Left ventricle myocardium inferior (tissue), 1 donor: ENCODE results near the gene CDH4. TPM values are rescaled to one million over a fixed set of nuclear protein-coding genes. Genes with fewer than 3 reads are reported as not detected.
"Not testable (repeated sequence)": the region's sequence is repeated elsewhere in the genome, so short reads cannot be mapped to it uniquely, and the experiment has no call there.

Experiments
- DNase-seq: peaks from one replicate; pipeline ENCODE4 v3.0.0-alpha.2; 2020
- H3K27ac ChIP-seq: fragments of 200-600 bp; replicated peaks from 2 replicates; pipeline ENCODE4 v1.8.0; 2021
- H3K27me3 ChIP-seq: fragments of 200-600 bp; 2 replicates; pipeline ENCODE4 v1.8.0; 2021; ENCODE audit warnings: low read depth
- H3K36me3 ChIP-seq: fragments of 200-600 bp; 2 replicates; pipeline ENCODE4 v1.8.0; 2021
- H3K4me1 ChIP-seq: fragments of 200-600 bp; 2 replicates; pipeline ENCODE4 v1.8.0; 2021
- H3K4me3 ChIP-seq: fragments of 200-600 bp; 2 replicates; pipeline ENCODE4 v1.8.0; 2021; ENCODE audit warnings: mild to moderate bottlenecking, moderate library complexity
- H3K9me3 ChIP-seq: fragments of 200-600 bp; replicated peaks from 2 replicates; pipeline ENCODE4 v1.8.0; 2021
- intact Hi-C: fragments of 100-400 bp; cut with micrococcal nuclease; formaldehyde crosslinking; loops from one replicate; pipeline ENCODE4 v1.11.0; 2022
- total RNA-seq: library from RNA; stranded (reverse); fragmentation: NEBNext Ultra II Directional; extraction: Animal tissue kit (Norgen Biotek cat#: 25700); gene quantifications from one replicate; pipeline ENCODE4 v1.2.1, GENCODE V29; 2021
- TF ChIP-seq, protein P1 (sequence below): fragments of 200-600 bp; IDR thresholded peaks from 2 replicates; pipeline ENCODE4 v1.8.0; 2021; ENCODE audit warnings: antibody characterized with exemption, mild to moderate bottlenecking, borderline replicate concordance
- donor health status: DM: no; HTN: yes; CAD: no; lungs with severe emphysema.

The CDH4 gene
- total RNA-seq, 1 donor from 2014 or later, result 0.05 TPM

DNA sequence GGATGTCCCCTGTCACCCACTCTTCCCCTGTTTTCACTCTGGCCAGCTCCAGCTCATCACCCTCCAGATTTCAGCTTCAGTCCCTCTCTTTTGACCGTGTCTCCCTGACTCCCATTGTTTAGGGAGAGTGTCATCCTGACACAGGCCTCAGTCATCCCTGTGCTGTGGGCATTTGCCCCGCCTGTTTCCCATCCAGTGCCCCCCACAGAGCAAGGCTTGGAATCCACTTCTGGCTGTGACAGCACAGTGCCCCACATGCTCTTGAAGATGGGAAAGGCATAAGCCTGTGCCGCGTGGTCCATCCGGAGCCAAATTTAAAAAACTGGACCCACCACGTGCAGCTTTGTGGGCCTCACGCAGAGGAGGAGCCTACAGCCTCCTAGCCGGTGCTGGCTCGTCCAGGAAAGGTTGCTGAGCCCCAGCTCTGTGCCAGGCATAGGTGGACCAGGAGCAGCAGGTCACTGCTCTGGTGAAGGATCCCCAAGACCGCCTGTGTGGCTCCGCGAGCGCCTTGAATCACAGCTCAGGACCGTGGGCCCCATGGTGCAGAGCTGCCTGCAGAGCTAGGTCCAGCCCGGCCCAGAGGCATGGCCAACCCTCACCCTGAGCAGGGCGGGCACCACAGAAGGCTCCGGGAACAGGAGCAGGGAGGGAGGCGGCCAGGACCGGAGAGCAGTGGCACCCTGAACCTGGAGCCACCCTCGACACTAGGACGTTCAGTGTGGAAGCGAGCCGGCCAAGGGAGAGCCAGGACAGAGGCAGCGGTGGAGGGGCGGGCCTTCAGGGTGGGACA is 172.8 kb downstream of the CDH4 start:
- TF ChIP-seq, protein P1, sequence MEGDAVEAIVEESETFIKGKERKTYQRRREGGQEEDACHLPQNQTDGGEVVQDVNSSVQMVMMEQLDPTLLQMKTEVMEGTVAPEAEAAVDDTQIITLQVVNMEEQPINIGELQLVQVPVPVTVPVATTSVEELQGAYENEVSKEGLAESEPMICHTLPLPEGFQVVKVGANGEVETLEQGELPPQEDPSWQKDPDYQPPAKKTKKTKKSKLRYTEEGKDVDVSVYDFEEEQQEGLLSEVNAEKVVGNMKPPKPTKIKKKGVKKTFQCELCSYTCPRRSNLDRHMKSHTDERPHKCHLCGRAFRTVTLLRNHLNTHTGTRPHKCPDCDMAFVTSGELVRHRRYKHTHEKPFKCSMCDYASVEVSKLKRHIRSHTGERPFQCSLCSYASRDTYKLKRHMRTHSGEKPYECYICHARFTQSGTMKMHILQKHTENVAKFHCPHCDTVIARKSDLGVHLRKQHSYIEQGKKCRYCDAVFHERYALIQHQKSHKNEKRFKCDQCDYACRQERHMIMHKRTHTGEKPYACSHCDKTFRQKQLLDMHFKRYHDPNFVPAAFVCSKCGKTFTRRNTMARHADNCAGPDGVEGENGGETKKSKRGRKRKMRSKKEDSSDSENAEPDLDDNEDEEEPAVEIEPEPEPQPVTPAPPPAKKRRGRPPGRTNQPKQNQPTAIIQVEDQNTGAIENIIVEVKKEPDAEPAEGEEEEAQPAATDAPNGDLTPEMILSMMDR, result no peak
- H3K36me3 ChIP-seq, result no peaks in the 10 kb centered on the region
- intact Hi-C loops, result no loop called here
- H3K27ac ChIP-seq, result no peak overlapping the region
- no peak for DNase-seq
- H3K4me1 ChIP-seq, result no peaks in the 10 kb centered on the region
- no peak overlapping the region for H3K4me3 ChIP-seq
- peaks cover 55% of the 10 kb centered on the region for H3K27me3 ChIP-seq
- H3K9me3 ChIP-seq, result peaks cover 6% of the 10 kb centered on the region

DNA sequence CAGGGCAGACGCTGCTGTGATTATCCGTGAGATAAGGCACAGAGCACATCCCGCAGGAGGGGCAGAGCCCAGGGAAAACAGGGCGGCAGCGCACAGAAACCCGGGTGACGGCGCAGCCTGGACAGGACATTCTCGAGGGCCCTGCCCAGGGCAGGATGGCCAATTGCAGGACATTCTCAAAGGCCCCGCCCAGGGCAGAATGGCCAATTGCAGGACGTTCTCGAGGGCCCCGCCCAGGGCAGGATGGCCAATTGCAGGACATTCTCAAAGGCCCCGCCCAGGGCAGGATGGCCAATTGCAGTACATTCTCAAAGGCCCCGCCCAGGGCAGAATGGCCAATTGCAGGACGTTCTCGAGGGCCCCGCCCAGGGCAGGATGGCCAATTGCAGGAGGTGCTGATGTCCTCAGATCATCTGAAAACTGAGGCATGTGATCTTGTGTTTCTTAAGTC is 173.5 kb downstream of the CDH4 start:
- intact Hi-C loops, H3K4me1 ChIP-seq, DNase-seq, H3K27ac ChIP-seq, H3K9me3 ChIP-seq, H3K4me3 ChIP-seq, H3K36me3 ChIP-seq: not testable (repeated sequence)
- peaks cover 54% of the 10 kb centered on the region for H3K27me3 ChIP-seq

DNA sequence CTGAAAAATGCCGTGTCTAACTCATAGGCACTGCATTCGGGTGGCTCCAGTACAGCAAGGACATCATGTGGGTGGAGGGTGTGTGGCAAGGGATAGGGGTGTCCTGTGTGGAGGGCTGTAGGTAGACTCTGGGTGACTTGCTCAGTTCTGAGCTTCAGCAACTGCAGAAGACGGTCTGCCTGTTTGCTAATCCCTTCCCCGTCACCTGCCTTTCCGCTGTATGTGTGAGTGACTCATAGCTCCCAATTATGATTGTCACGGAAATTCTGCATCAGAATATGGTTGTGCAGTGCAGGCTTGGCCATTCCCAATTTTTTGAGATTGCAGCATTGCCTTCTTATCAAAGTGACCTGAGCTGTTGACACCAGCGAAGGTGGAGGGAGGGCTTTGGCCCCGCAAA is 174.3 kb downstream of the CDH4 start:
- TF ChIP-seq, protein P1, result no peak
- no peak overlapping the region for H3K27ac ChIP-seq
- no peak overlapping the region for H3K4me3 ChIP-seq
- intact Hi-C loops, result no loop called here
- H3K36me3 ChIP-seq, result no peaks in the 10 kb centered on the region
- H3K9me3 ChIP-seq, result no peaks in the 10 kb centered on the region
- no peaks in the 10 kb centered on the region for H3K4me1 ChIP-seq
- no peak for DNase-seq
- peaks cover 58% of the 10 kb centered on the region for H3K27me3 ChIP-seq

DNA sequence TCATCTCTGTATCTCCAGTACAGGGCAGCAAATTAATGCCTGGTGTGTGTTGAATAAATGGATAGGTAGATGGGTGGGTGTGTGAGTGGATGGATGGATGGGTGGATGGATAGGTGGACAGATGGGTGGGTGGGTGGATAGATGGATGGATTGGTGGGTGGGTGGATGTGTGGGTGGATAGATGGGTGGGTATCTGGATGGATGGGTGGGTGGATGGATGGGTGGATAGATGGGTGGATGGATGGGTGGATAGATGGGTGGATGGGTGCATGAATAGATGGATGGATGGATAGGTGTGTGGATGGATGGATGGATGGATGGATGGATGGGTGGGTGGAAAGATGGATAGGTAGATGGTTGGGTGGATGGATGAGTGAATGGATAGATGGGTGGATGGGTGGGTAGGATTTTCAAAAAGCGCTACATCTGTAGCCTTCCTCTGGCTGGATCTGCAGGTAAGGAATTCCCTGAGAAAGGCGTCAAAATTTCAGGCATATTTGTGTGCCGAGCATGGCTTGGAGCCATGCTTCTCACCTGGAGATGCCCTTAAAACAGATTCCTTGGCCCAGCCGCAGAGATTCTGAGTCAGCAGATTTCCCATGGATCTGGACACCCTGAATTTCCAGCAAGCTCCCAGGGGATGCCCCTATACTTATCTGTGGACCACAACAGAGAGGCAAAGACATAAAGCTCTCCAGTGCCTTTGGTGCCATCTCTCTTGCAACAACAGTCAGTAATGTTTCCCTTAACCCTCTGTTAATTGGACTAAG is 177.6 kb downstream of the CDH4 start:
- TF ChIP-seq, protein P1, result no peak
- Histone ChIP-seq H3K4me3 (no peak overlapping the region), H3K27me3 (peaks cover 91% of the 10 kb centered on the region), H3K36me3 (no peaks in the 10 kb centered on the region), H3K9me3 (no peaks in the 10 kb centered on the region), H3K4me1 (no peaks in the 10 kb centered on the region), H3K27ac (no peak overlapping the region)
- intact Hi-C loops, result no loop called here
- no peak for DNase-seq

DNA sequence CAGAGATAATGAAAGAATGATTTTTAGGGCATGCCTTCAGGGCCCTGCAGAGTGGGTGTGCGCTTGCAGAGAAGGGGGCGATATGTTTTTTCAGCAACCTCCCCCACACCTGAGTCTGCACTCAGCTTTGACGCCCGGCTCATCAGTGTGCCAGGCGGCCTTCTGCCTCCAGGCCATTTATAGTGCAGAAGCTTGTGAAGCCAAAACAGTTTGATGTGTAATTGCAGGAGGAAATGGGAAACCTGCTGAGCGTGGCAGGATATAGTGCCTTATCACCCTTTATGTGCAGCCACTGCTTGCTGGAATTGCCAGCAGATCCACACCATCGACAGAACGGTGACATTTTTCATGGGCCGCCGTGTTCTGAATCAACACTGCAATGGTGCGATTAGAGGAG is 178.2 kb downstream of the CDH4 start:
- no peaks in the 10 kb centered on the region for H3K4me1 ChIP-seq
- TF ChIP-seq, protein P1, result no peak
- H3K36me3 ChIP-seq, result no peaks in the 10 kb centered on the region
- no peak overlapping the region for H3K27ac ChIP-seq
- intact Hi-C loops, result no loop called here
- no peak for DNase-seq
- H3K4me3 ChIP-seq, result no peak overlapping the region
- H3K9me3 ChIP-seq, result no peaks in the 10 kb centered on the region
- peaks cover 93% of the 10 kb centered on the region for H3K27me3 ChIP-seq

DNA sequence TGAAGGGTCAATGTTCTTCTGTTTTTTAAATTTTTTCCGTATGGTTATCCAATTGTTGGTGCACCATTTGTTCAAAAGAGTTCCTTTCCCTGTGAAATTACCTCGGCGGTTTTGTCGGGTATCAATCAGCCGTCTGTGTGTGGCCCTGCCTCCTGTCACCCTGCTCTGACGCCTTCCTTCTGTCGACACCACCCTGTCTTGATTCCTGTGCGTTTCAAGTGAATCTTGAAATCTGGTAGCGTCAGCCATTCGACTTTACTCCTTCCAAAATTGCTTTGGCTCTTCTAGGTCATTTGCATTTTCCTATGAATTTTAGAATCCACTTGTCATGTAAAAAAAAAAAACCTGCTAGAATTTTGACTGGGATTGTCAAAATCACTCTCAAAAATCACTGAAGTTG is 181.1 kb downstream of the CDH4 start:
- intact Hi-C loops, result no loop called here
- no peak overlapping the region for H3K27ac ChIP-seq
- TF ChIP-seq, protein P1, result no peak
- H3K4me1 ChIP-seq, result peaks cover 8% of the 10 kb centered on the region
- H3K36me3 ChIP-seq, result no peaks in the 10 kb centered on the region
- H3K27me3 ChIP-seq, result peaks cover 92% of the 10 kb centered on the region
- DNase-seq, result no peak
- no peak overlapping the region for H3K4me3 ChIP-seq
- H3K9me3 ChIP-seq, result no peaks in the 10 kb centered on the region
